Natural killer cell (primary cell): ENCODE results near the gene PSD4. TPM values are rescaled to one million over a fixed set of nuclear protein-coding genes. Genes with fewer than 3 reads are reported as not detected.

Source experiments
- ATAC-seq, 3 donors: fragments of 150-1000 bp in 2 of 3; fragments of 200-7000 bp in 1 of 3; cut with Tn5 transposase; 1 replicate in 1 of 3; 2 replicates in 2 of 3; pipeline ENCODE4 v1.10.0; 2021; ENCODE audit warnings: mild to moderate bottlenecking in 2 of 3, moderate library complexity in 2 of 3
- DNase-seq, 2 donors: peaks; one replicate each; pipeline versions ENCODE4 v3.0.0 to v3.0.0-alpha.2; 2013 to 2021; ENCODE audit warnings: mixed read lengths in 1 of 2
- H3K27ac ChIP-seq: one replicate; pipeline ENCODE4 v1.5.1; 2013; ENCODE audit warnings: mild to moderate bottlenecking, low read length
- H3K27me3 ChIP-seq: one replicate; pipeline ENCODE4 v1.6.1; 2013; ENCODE audit warnings: low read length; ENCODE audit not compliant: control insufficient read depth, insufficient read depth
- H3K36me3 ChIP-seq: one replicate; pipeline ENCODE4 v1.6.1; 2013; ENCODE audit warnings: low read length; ENCODE audit not compliant: control insufficient read depth, insufficient read depth
- H3K4me1 ChIP-seq: one replicate; pipeline ENCODE4 v1.6.1; 2013; ENCODE audit warnings: low read length; ENCODE audit not compliant: control insufficient read depth, insufficient read depth
- H3K4me3 ChIP-seq: one replicate; pipeline ENCODE4 v1.5.1; 2013; ENCODE audit warnings: low read length
- H3K9me3 ChIP-seq: one replicate; pipeline ENCODE4 v1.6.1; 2013; ENCODE audit warnings: low read length; ENCODE audit not compliant: control insufficient read depth, insufficient read depth
- H3K27ac Mint-ChIP-seq, 2 donors: one replicate each; pipeline ENCODE4 v1.8.0; 2022; ENCODE audit warnings: mild to moderate bottlenecking in 2 of 2, mixed read lengths in 2 of 2, moderate library complexity in 1 of 2
- H3K27me3 Mint-ChIP-seq, 2 donors: one replicate each; pipeline ENCODE4 v1.8.0; 2022; ENCODE audit warnings: low read depth in 2 of 2, mixed read lengths in 2 of 2
- H3K36me3 Mint-ChIP-seq: one replicate; pipeline ENCODE4 v1.8.0; 2022; ENCODE audit warnings: mixed read lengths
- H3K4me1 Mint-ChIP-seq, 2 donors: one replicate each; pipeline ENCODE4 v1.8.0; 2022; ENCODE audit warnings: mixed read lengths in 2 of 2
- H3K4me3 Mint-ChIP-seq: one replicate; pipeline ENCODE4 v1.8.0; 2022; ENCODE audit warnings: mild to moderate bottlenecking, moderate library complexity, mixed read lengths
- H3K9me3 Mint-ChIP-seq, 2 donors: one replicate each; pipeline ENCODE4 v1.8.0; 2022; ENCODE audit warnings: mixed read lengths in 2 of 2
- CTCF ChIP-seq: fragments of 200-600 bp; IDR thresholded peaks from one replicate; pipeline ENCODE4 v1.8.0; 2022; ENCODE audit warnings: antibody characterized with exemption
- WGBS: methylation state at CpG from one replicate; pipeline ENCODE4 v1.1.7; 2013; ENCODE audit warnings: missing lambda C conversion rate; ENCODE audit not compliant: insufficient coverage; 5-methylcytosine and 5-hydroxymethylcytosine counted together
- intact Hi-C: fragments of 100-400 bp; cut with micrococcal nuclease; formaldehyde crosslinking; loops from one replicate; pipeline ENCODE4 v1.14.2; 2022
- total RNA-seq, 4 donors: library from RNA; stranded (reverse); fragments of 120-200 nt in 1 of 4; gene quantifications; one replicate each; pipeline versions ENCODE4 v1.2.3 to v1.2.4, GENCODE V29; 2013 to 2022

The PSD4 gene
- total RNA-seq, 3 donors from 2014 or later (not counting 1 experiment from before 2014, with no cell fraction given) = 280 to 347 (median 340) TPM

- no peak overlapping the region for H3K27ac Mint-ChIP-seq
- H3K27me3 ChIP-seq = no peaks in the 10 kb centered on the region
- 25% methylated on average over 3 of the region's 3 CpGs for WGBS
- H3K4me1 Mint-ChIP-seq = peaks cover 7 to 13% of the 10 kb centered on the region in 2 donors
- H3K36me3 Mint-ChIP-seq = no peaks in the 10 kb centered on the region
- intact Hi-C loops = no loop called here
- H3K4me3 ChIP-seq = no peak overlapping the region
- ATAC-seq = peak in 1 of 3 donors; percentile 65
- no peaks in the 10 kb centered on the region for H3K36me3 ChIP-seq
- no peaks in the 10 kb centered on the region for H3K9me3 ChIP-seq
- no peaks in the 10 kb centered on the region for H3K27me3 Mint-ChIP-seq
- no peak overlapping the region for H3K4me3 Mint-ChIP-seq
- TF ChIP-seq CTCF = no peak
- H3K9me3 Mint-ChIP-seq = no peaks in the 10 kb centered on the region
- H3K27ac ChIP-seq = no peak overlapping the region
- no peak for DNase-seq
- peaks cover 12% of the 10 kb centered on the region for H3K4me1 ChIP-seq
These were observed 53.9 kb downstream of the PSD4 start for GRCh38 chr2:113227698-113228097.

GRCh38 chr2:113228351-113228750 is 54.6 kb downstream of the PSD4 start:
- no peaks in the 10 kb centered on the region for H3K9me3 Mint-ChIP-seq
- Histone ChIP-seq H3K4me1 (peaks cover 12% of the 10 kb centered on the region), H3K36me3 (no peaks in the 10 kb centered on the region), H3K27me3 (no peaks in the 10 kb centered on the region), H3K27ac (no peak overlapping the region), H3K9me3 (no peaks in the 10 kb centered on the region), H3K4me3 (no peak overlapping the region)
- ATAC-seq (no peak), DNase-seq (no peak)
- 71% methylated on average over 1 of the region's 1 CpG for WGBS
- no peak overlapping the region for H3K27ac Mint-ChIP-seq
- intact Hi-C loops = no loop called here
- no peak overlapping the region for H3K4me3 Mint-ChIP-seq
- H3K4me1 Mint-ChIP-seq = peaks cover 7 to 13% of the 10 kb centered on the region in 2 donors
- H3K36me3 Mint-ChIP-seq = no peaks in the 10 kb centered on the region
- TF ChIP-seq CTCF = no peak
- no peaks in the 10 kb centered on the region for H3K27me3 Mint-ChIP-seq

- ATAC-seq (no peak), DNase-seq (no peak)
- H3K4me1 ChIP-seq = peaks cover 12% of the 10 kb centered on the region
- intact Hi-C loops = no loop called here
- no peaks in the 10 kb centered on the region for H3K27me3 ChIP-seq
- Mint-ChIP-seq H3K27me3 (no peaks in the 10 kb centered on the region), H3K36me3 (no peaks in the 10 kb centered on the region), H3K27ac (no peak overlapping the region), H3K4me1 (peaks cover 7 to 15% of the 10 kb centered on the region in 2 donors), H3K9me3 (no peaks in the 10 kb centered on the region), H3K4me3 (no peak overlapping the region)
- WGBS = 95% methylated on average over 2 of the region's 3 CpGs
- no peak overlapping the region for H3K27ac ChIP-seq
- no peaks in the 10 kb centered on the region for H3K9me3 ChIP-seq
- TF ChIP-seq CTCF = no peak
- H3K36me3 ChIP-seq = no peaks in the 10 kb centered on the region
- no peak overlapping the region for H3K4me3 ChIP-seq
These were observed 55.4 kb downstream of the PSD4 start for GRCh38 chr2:113228991-113229716.

GRCh38 chr2:113229795-113230194 is 56.0 kb downstream of the PSD4 start:
- Histone ChIP-seq H3K9me3 (no peaks in the 10 kb centered on the region), H3K4me1 (peaks cover 12% of the 10 kb centered on the region), H3K27ac (no peak overlapping the region), H3K27me3 (no peaks in the 10 kb centered on the region), H3K36me3 (no peaks in the 10 kb centered on the region), H3K4me3 (no peak overlapping the region)
- no peaks in the 10 kb centered on the region for H3K9me3 Mint-ChIP-seq
- WGBS = 71% methylated on average over 2 of the region's 3 CpGs
- H3K27ac Mint-ChIP-seq = no peak overlapping the region
- no peak overlapping the region for H3K4me3 Mint-ChIP-seq
- H3K36me3 Mint-ChIP-seq = no peaks in the 10 kb centered on the region
- intact Hi-C loops = no loop called here
- DNase-seq (no peak), ATAC-seq (no peak)
- H3K27me3 Mint-ChIP-seq = no peaks in the 10 kb centered on the region
- peaks cover 7 to 16% of the 10 kb centered on the region in 2 donors for H3K4me1 Mint-ChIP-seq
- TF ChIP-seq CTCF = no peak
